NCI-H2107 (cell line): ENCODE measurements around the gene UBE2O.

Source experiments
- DNase-seq: peaks from one replicate; lab custom pipeline; 2025; lab: John Stamatoyannopoulos, UW

Gene UBE2O

DNA sequence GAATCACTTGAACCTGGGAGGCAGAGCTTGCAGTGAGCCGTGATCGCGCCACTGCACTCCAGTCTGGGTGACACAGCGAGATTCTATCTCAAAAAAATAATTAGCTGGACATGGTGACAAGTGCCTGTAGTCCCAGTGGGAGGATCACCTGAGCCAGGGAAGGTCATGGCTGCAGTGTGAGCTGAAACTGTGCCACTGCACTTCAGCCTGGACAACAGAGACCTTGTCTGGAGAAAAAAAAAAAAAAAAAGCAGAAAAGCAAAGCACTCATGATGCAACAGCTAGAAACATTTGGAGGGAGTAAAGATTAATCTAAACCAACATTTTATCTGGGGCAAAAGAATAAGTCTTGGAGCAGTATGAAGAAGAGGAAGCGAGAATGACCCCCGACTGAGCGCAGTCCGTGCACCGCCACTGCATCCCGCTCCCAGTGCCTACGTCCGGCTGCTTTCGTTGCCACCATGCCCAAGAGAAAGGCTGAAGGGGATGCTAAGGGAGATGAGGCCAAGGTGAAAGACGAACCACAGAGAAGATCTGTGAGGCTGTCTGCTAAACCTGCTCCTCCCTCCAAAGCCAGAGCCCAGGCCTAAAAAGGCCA is 107.5 kb downstream of the UBE2O start:
- no peak for DNase-seq

DNA sequence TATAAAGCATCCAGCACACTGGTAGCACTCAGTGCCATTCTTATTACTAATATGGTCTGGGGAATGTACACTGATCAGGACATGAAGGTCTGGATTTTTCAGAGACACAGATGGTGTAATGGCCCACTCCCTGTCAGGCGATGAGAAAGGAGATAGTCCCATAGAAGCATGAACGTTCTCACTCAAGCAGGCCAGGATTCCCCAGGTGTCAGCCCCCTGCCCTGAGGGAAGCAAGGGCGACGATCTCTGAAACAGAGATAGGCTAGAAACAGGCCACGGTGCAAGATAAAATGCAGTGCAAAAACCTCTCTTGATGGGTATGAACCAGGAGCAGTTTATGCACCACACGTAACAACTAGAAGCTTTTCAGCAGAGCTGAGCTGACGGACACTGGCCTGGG is 109.8 kb downstream of the UBE2O start:
- no peak for DNase-seq

DNA sequence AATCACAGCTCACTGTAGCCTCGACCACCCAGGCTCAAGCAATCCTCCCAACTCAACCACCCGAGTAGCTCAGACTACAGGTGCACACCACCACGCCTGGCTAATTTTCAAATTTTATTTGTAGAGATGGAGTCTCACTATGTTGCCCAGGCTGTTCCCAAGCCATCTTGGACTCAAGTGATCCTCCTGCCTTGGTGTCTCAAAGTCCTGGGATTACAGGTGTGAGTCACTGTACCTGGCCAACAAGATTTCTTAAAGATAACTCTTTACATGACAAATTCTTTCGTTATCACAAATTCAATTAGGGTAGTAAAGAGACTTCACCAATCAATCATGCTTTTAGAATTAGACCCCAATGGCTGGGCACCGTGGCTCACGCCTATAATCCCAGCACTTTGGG is 111.7 kb downstream of the UBE2O start:
- DNase-seq: no peak
